Fibroblast of lung (primary cell): ENCODE data around the gene MATN3. TPM values are rescaled to one million over a fixed set of nuclear protein-coding genes. Genes with fewer than 3 reads are reported as not detected.

Experiments used
- DNase-seq, 2 donors: peaks; one replicate each; pipeline versions ENCODE4 v3.0.0 to v3.0.0-alpha.2; 2010; ENCODE audit warnings: low read depth in 2 of 2
- H2AFZ ChIP-seq: 2 replicates; pipeline ENCODE4 v1.5.1; 2012; ENCODE audit warnings: low read length, control low read depth, inconsistent platforms
- H3K27ac ChIP-seq: 2 replicates; pipeline ENCODE4 v1.5.1; 2011; ENCODE audit warnings: low read length, control low read depth; ENCODE audit not compliant: insufficient read depth
- H3K27me3 ChIP-seq: 2 replicates; pipeline ENCODE4 v1.5.1; 2011; ENCODE audit warnings: mild to moderate bottlenecking, low read length; ENCODE audit not compliant: control insufficient read depth, insufficient read depth
- H3K36me3 ChIP-seq: 2 replicates; pipeline ENCODE4 v1.5.1; 2011; ENCODE audit warnings: low read length; ENCODE audit not compliant: control insufficient read depth, insufficient read depth
- H3K4me1 ChIP-seq: 2 replicates; pipeline ENCODE4 v1.5.1; 2011; ENCODE audit warnings: low read length; ENCODE audit not compliant: control insufficient read depth, insufficient read depth; ENCODE audit errors: extremely low read depth
- H3K4me2 ChIP-seq: 2 replicates; pipeline ENCODE4 v1.5.1; 2011; ENCODE audit warnings: low read length, control low read depth; ENCODE audit not compliant: insufficient read depth; ENCODE audit errors: extremely low read depth
- H3K4me3 ChIP-seq, 4 experiments: fragments of 200-600 bp in 1 of 4; sonication (generic) in 1 of 4; replicated peaks in 1 of 4; 2 replicates each; pipeline ENCODE4 v1.5.1; 2011 to 2016; ENCODE audit warnings: low read length in 4 of 4, low read depth in 3 of 4, mild to moderate bottlenecking in 3 of 4, control low read depth in 2 of 4, inconsistent platforms in 1 of 4, mixed read lengths in 1 of 4; ENCODE audit not compliant: insufficient read depth in 1 of 4; ENCODE audit errors: control extremely low read depth in 1 of 4
- H3K79me2 ChIP-seq: 2 replicates; pipeline ENCODE4 v1.5.1; 2012; ENCODE audit warnings: mild to moderate bottlenecking, low read length, inconsistent platforms; ENCODE audit not compliant: control insufficient read depth, insufficient read depth
- H3K9ac ChIP-seq: 2 replicates; pipeline ENCODE4 v1.5.1; 2011; ENCODE audit warnings: mild to moderate bottlenecking, low read length, control low read depth; ENCODE audit not compliant: insufficient read depth
- H3K9me3 ChIP-seq: 2 replicates; pipeline ENCODE4 v1.5.1; 2012; ENCODE audit warnings: low read depth, low read length; ENCODE audit not compliant: control insufficient read depth, insufficient read depth
- H4K20me1 ChIP-seq: 2 replicates; pipeline ENCODE4 v1.5.1; 2011; ENCODE audit warnings: low read length; ENCODE audit not compliant: control insufficient read depth, insufficient read depth; ENCODE audit errors: extremely low read depth
- CTCF ChIP-seq, 2 donors: IDR thresholded peaks in 1 of 2; conservative IDR thresholded peaks in 1 of 2; 1 replicate in 1 of 2; 2 replicates in 1 of 2; pipeline ENCODE4 v1.5.1; 2011 to 2012; ENCODE audit warnings: low read length in 2 of 2, control low read depth in 1 of 2, inconsistent platforms in 1 of 2, low read depth in 1 of 2, mild to moderate bottlenecking in 1 of 2
- EZH2 ChIP-seq: IDR thresholded peaks from 2 replicates; pipeline ENCODE4 v1.5.1; 2012; ENCODE audit warnings: low read length, control low read depth, mild to moderate bottlenecking; ENCODE audit errors: missing control alignments
- polyA plus RNA-seq, 2 donors: library from polyadenylated mRNA; depleted of rRNA in 1 of 2; stranded (reverse) in 1 of 2; unstranded in 1 of 2; fragments of >200 nt; gene quantifications; 2 replicates each; pipeline ENCODE4 v1.2.1, GENCODE V29; 2011 to 2012; ENCODE audit warnings: missing spikeins in 1 of 2
- total RNA-seq: library from RNA; depleted of rRNA; stranded (reverse); fragments of >200 nt; gene quantifications from 2 replicates; pipeline ENCODE4 v1.2.1, GENCODE V29; 2014

The MATN3 gene
- total and polyA plus RNA-seq, 2 donors (not counting 1 experiment from before 2014, with no cell fraction given) = 2.3 to 6.9 TPM

GRCh38 chr2:19963386-19963785 is 49.1 kb downstream of the MATN3 start:
- Histone ChIP-seq H3K36me3 (no peaks in the 10 kb centered on the region), H4K20me1 (no peaks in the 10 kb centered on the region), H3K9ac (no peak overlapping the region), H3K9me3 (no peaks in the 10 kb centered on the region), H2AFZ (no peak overlapping the region), H3K27me3 (no peaks in the 10 kb centered on the region), H3K4me3 (no peak overlapping the region), H3K79me2 (no peaks in the 10 kb centered on the region), H3K27ac (no peak overlapping the region), H3K4me1 (no peaks in the 10 kb centered on the region), H3K4me2 (no peak overlapping the region)
- no peak for TF ChIP-seq EZH2
- no peak for TF ChIP-seq CTCF (conservative IDR thresholded peaks at IDR 0.05 in 1 of 2, IDR thresholded peaks at IDR 0.05 in 1 of 2; ENCODE audit: low read depth in 1 of 2, low read length in 2 of 2)
- DNase-seq = no peak

GRCh38 chr2:19955544-19956422 is 56.7 kb downstream of the MATN3 start:
- no peak overlapping the region for H3K27ac ChIP-seq
- DNase-seq = peak; percentile 61 to 85
- H3K4me1 ChIP-seq = no peaks in the 10 kb centered on the region

More at GRCh38 chr2:19955544-19956422, 56.7 kb downstream of the MATN3 start:
- H3K4me3 ChIP-seq = no peak overlapping the region
- TF ChIP-seq CTCF (conservative IDR thresholded peaks at IDR 0.05 in 1 of 2, IDR thresholded peaks at IDR 0.05 in 1 of 2; ENCODE audit: low read depth in 1 of 2, low read length in 2 of 2) = peak; percentile 83 to 87
- no peak for TF ChIP-seq EZH2
- H3K4me2 ChIP-seq = no peak overlapping the region
- no peaks in the 10 kb centered on the region for H3K9me3 ChIP-seq
- no peaks in the 10 kb centered on the region for H4K20me1 ChIP-seq
- H3K36me3 ChIP-seq = no peaks in the 10 kb centered on the region
- no peak overlapping the region for H3K9ac ChIP-seq
- no peak overlapping the region for H2AFZ ChIP-seq
- H3K79me2 ChIP-seq = no peaks in the 10 kb centered on the region
- no peaks in the 10 kb centered on the region for H3K27me3 ChIP-seq
